Dermis blood vessel endothelial cell (primary cell): ENCODE measurements around the gene MLLT3. TPM values are rescaled to one million over a fixed set of nuclear protein-coding genes. Genes with fewer than 3 reads are reported as not detected.

Experiments used
- DNase-seq: peaks from one replicate; pipeline ENCODE4 v3.0.0; 2010
- total RNA-seq: library from RNA; depleted of rRNA; stranded (reverse); fragments of >200 nt; gene quantifications from 2 replicates; pipeline ENCODE4 v1.2.3, GENCODE V29; 2014

MLLT3 gene
- total RNA-seq, 1 donor from 2014 or later, result 7.3 TPM

GRCh38 chr9:20331095-20331685 is 291.1 kb downstream of the MLLT3 start:
- DNase-seq, result no peak

GRCh38 chr9:20330688-20331087 is 291.6 kb downstream of the MLLT3 start:
- no peak for DNase-seq

DNA sequence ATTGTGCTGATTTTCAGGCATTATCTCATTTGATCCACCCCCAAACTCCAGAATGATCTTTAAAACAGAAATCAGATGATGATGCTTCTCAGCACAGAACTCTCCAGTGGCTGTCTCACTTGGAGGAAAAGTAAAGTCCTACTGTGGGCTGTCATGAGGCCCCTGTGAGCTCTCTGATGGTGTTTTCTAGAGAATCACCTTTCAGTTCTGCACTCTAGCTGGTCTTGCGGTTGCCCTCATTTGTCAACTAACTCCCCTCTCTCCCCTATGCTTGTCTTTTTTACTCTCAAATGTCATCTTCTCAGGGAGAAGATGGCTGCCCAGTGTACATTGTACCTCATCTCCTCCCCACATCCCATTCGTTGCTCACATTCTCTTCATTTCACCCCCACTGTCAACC is 295.8 kb downstream of the MLLT3 start:
- no peak for DNase-seq

DNA sequence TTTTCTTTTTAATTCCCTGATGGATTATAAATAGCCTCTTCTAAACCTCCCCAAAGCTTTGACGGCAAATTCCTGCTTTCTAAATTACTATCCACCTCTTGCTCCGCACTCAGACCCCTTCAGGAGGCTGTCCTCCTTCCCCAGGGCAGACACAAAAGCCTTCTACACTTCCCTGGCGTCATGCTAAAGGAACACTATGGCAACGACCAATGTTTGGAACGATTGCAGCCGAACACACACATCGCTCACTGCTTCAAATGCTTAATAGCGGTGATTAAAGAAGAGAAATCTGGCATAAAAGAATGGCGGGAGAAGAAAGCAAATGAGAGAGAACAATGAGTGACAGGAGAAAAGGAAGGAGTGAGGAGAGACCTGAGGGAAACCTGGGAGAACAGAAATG is 297.3 kb downstream of the MLLT3 start:
- no peak for DNase-seq

DNA sequence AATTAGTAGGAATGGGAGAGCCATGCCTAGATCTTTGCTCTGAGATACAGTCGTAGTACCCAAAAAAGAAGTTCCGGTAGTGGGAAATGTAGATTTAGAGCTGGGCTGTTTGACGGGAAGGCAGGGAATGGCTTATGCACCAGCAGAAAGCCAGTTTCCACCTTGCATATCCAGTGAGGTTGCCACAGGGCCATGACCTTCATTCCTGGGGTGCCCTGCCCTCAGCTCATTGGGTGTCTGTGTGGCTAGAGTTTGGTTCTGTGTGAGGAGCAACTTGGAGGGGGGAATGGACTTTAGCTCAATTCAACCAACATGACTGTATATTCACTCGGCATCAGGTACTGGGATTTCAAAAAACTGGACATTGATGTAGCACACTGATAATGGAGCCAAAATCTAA is 300.1 kb downstream of the MLLT3 start:
- DNase-seq, result no peak

- no peak for DNase-seq
Measured at GRCh38 chr9:20321423-20322082, 300.7 kb downstream of the MLLT3 start.

DNA sequence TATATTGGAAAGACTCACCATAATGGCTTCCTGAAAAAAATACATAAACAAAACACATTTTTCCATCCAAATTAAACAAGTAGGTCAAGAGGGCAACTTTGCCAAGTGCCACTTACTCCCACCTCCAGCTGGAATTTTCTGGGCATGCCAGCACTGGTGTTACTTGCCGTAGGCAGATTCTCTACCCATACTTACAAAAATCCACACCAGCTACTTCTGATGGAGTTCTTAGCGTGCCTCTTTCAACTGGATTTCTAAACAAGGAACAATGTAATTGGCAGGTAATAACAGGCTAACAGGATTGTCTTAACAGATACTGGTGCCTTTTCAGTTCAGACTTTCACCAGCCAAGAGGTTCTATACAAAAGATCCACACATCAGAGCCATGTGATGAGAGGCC is 301.4 kb downstream of the MLLT3 start:
- no peak for DNase-seq

- DNase-seq, result no peak
Measured at GRCh38 chr9:20319641-20320337, 302.5 kb downstream of the MLLT3 start.

GRCh38 chr9:20319241-20319640 is 303.1 kb downstream of the MLLT3 start:
- no peak for DNase-seq

DNA sequence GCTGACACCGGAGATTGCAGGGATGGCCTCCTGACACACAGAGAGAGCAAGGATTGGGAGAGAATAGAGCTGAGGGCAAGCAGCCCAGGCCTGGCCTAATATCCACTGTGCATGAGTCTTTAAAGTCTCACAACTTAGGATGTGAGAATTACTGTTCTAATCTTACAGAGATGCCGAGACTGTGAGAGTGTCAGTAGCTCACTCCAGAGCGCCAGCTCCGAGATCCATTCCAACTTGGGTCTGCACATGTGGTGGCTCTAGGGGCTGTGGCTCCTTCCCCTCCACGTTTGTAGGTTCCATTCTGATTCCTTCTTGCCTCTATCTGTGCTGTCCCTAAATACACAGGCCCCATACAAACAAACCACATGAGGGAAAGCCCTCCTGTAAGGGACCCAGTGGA is 304.6 kb downstream of the MLLT3 start:
- no peak for DNase-seq

DNA sequence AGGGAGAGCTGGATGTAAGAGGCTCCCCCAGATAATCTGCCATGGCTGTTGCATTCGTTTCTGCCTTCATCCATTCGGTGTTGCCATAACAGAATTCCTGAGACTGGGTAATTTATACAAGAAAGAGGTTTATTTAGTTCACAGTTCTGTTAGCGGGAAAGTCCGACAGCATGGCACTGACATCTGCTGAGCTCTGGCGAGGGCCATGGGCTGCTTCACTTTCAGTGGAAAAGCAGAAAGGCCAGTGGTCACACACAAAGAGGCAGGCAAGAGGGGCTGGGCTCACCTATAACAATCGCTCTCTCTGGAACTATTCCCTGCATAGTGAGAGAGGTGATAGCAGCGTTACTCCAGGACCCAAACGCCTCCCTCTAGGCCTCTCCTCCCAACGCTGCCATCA is 305.9 kb downstream of the MLLT3 start:
- no peak for DNase-seq

DNA sequence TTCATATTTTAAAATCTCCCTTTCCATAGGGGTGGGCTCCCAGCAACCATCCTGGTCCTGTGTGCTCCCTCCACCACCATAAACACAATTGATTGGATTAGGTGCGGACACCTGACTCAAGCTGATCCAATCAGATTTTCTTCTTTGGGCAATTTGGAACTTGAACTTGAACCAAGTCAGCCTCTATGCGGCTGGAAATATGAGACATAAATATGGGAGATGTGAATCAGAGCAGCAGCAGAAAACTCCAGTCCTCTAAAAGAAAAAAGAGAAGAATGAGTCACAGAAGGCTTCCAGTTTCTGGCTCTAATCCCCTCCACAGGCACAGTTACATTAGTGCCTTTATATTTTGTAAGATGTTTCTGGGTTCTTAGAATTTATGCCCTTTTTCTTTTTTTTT is 306.6 kb downstream of the MLLT3 start:
- no peak for DNase-seq

DNA sequence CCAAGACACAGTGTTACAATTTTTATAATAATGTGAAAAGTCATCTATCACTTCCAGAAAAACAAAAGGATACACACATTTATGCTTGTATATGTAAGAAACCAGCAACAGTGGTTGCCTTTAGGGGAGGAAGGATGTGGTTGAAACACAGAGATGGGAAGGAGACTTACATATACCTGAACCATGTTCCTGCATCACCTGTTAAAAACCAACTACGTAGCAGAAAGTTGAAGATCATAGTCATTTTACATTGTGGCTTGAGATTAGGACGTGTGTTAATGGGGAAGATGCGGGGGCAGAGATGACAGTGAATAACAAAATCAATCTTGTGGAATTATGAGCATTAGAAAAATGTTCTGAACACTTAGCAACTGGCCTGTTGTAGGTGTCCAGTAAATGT is 307.3 kb downstream of the MLLT3 start:
- no peak for DNase-seq

DNA sequence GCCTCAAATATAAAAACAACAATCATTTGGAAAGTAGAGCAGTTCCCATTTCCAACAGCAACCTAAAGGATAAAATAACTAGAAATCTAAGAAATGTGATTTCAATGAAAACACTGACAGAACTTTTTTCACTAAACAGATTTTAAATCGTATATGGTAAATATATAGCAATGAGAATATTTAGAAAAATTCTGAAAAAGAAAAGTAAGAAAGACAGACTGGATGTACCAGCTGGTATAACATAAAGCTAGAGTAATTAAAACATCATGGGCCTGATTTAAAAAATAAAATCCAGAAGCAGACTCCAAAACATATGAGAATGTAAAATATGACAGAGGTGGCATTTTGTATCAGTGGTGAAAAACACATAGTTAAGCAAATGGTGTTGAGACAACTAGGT is 308.9 kb downstream of the MLLT3 start:
- DNase-seq, result no peak

GRCh38 chr9:20312732-20313131 is 309.6 kb downstream of the MLLT3 start:
- DNase-seq, result no peak

- no peak for DNase-seq
Measured at GRCh38 chr9:20310024-20310423, 312.3 kb downstream of the MLLT3 start.

DNA sequence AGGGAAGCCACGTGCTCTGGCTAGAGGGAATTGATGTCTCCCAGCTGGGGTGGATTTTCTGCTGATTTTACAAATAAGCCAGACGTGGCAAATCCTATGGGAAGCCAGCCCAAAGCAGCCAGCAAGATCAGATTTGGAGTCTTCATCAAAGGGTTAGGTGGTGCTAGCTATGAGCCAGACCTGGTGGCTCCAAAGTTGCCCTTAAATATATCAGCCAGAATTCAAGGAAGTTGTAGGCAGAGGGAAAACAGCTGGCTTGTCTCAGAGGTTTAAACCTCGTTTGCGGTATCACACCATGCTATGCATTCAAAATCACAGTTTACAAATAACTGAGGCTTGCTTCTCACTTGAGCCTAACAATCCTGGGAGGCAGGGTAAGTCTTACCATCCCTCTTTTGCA is 313.2 kb downstream of the MLLT3 start:
- no peak for DNase-seq

GRCh38 chr9:20307621-20308020 is 314.7 kb downstream of the MLLT3 start:
- DNase-seq, result no peak

DNA sequence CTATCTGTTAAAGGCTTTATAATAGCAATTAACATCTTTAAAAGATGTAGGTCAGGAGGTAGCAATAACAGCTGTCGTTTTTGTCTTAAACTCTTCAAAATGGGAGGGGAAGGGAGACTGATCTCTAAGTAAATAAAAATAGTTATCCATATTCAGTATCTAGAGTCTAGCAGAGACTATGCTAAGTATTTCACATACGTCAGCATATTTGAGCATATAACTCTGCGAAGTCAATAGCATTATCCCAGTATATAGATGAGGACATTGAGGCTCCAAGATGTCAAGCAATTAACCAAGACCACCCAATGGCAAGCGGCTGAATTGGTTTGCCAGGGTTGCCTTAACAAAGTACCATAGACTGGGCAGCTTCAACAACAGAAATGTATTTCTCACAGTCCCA is 316.8 kb downstream of the MLLT3 start:
- no peak for DNase-seq

DNA sequence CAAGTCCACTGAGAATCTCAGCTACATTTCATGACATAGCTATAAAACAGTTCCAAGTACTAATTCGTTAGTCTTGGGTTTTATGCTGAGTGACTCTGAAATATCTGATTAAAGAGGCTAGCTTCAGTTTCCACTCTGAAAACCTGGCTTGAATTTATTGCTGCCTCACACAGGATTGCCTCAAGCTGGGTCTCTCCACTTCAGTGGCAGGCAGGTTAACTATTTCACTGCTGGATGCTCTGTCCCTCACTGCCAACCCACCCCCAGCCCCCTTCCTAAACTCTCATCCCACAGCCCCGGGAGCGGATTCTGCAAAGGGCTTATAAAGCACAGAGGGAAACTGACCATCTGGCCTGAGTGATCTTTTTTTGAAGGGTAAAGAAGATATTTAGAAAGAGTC is 318.3 kb downstream of the MLLT3 start:
- DNase-seq, result no peak

DNA sequence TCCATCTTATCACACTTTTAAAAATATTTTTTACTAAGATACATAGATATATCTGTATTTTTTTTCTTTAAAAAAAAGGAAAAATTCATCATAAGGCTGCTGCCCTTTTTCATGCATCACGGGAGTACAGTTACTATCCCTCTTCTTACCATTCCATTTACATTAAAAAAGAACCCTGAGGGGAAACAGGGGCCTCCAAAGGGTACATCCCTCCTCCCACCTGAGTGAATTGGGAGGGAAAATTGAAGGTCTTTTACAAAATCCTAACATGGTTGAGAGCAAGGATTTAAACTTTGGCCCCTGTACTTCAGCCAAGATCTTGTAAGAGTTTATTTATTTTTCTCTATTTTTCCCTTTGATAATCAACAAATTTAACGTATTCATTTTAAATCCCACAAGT is 319.2 kb downstream of the MLLT3 start:
- no peak for DNase-seq

- DNase-seq, result no peak
Measured at GRCh38 chr9:20302197-20302596, 320.1 kb downstream of the MLLT3 start.

DNA sequence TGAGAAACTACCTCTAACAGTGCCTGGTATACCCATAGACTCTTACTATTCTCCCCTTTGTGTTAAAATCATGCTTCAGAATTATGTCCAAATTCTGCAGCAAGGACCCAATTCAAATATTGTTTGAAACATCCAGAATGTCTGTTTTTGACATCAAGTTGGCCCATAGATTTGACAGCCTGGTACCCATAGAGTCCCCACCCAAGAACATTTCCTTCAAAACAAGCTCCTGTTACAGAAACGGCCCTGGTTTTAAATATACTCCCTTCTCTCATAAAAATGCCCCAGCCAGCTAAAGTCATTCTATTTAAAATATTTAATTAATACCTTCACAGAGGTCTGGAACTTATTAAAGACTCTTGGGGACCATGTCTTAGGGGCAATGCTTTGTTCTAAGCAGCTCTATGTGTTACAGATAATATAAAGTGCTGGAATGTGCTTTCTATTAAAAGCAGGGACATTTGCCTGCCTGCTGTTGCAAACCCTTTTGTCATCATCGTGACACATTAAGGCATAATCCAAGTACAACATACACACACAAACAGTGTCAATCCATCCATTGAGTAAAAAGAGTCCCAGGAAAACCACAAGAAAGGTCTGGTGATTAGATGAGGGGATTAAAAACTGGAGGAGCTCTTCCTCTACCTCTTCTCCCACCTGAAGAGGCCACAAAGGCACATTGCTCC is 321.7 kb downstream of the MLLT3 start:
- no peak for DNase-seq

DNA sequence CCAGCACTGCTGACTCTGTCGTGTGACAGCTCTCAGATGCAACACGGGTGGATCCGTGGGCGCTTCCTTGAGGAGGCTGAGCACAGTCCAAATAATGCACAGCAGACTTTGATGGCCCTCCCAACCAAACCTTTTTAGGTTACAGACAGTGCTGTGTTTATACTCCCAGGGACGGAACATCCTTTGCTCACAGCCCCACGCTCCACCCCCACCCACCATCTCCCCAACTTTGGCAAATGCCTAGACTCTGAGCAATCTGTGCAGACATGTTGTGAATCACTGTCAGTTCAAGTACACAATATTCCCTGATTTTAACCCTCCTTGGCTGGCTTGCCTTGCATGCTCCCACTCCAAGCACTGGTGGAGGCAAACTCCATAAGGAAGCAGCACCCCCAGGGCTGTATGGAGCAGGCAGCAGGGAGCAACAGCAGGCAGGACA is 324.6 kb downstream of the MLLT3 start:
- no peak for DNase-seq
